H4 (cell line): ENCODE measurements around the gene ZNF281. TPM values are rescaled to one million over a fixed set of nuclear protein-coding genes. Genes with fewer than 3 reads are reported as not detected.
"Not testable (repeated sequence)": the region's sequence is repeated elsewhere in the genome, so short reads cannot be mapped to it uniquely, and the experiment has no call there.

Experiments used
- DNase-seq: peaks from one replicate; pipeline ENCODE4 v3.0.0-alpha.2; 2015; ENCODE audit warnings: low spot score
- total RNA-seq: library from RNA; depleted of rRNA; stranded (reverse); fragments of >200 nt; shearing (Covaris generic); gene quantifications from 2 replicates; pipeline ENCODE4 v1.2.3, GENCODE V29; 2014; rRNA removed

The ZNF281 gene
- total RNA-seq, 1 experiment from 2014 or later, result 14.4 TPM

DNA sequence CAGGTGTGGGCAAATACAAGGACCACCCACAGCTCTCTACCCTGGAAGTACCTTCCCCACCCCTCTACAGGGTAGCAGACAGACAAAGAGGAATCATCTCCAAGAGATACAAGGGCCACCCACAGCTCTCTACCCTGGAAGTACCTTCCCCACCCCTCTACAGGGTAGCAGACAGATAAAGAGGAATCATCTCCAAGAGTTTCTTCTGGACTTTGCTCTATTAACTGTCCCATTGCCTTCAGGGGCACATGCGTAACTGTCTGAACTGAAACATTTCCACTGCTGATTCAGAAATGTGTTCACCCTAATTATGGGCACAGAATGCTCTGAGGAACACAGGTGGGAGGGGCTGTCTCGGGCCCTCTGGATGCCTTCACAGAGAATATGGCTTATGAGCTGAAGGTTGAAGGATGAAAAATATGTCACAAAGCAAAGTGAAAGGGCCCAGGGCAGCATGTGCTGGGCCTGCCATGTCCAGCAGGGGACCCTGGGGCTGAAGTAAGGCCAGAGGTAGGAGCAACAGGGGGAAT lies 43.9 kb downstream of the ZNF281 start:
- no peak for DNase-seq

DNA sequence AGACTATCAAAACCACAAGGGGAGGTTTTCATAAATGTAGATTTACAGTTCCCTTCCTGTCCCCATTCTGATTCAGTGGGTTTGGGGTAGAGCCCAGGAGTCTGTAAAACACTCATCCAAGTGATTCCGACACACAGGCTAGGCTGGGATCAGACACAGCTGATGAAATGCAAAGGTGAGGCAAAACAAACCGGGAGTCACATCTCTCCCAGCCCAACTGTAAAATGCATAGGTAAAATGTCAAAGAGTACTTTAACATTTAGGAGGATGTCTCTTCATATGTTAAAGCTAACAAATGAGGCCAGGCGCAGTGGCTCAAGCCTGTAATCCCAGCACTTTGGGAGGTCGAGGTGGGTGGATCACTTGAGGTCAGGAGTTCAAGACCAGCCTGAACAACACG lies 45.0 kb downstream of the ZNF281 start:
- no peak for DNase-seq

DNA sequence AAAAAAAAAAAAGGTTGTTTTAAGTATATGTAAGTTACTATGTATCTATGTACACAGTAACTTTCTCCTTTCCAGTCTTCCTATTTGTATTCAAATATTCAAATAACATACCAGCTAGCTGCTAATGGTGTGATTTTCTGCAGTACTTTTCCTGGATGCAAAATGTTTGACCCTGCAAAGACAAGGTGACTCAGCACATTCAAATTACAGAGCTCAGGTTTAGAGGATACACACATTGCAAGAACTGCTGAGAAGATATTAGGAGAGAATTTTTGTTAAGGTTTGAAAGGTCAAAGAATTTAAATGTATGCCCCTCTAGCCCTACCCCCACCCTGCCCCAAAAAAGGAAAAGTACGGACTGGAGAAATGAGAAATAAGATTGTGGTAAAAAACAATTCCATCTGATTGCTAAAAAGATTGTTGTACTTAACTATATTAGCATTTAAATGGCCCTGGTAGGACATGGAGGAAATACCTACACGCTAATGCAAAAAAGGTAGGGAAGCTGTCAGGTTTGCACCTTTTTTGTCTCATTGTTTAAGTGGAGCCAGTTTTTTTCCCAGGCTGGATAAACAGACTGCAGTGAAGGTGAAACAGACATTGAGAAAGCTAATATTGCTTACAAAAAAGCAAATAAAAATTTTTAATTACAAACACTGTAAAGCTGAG lies 45.6 kb downstream of the ZNF281 start:
- DNase-seq, result peak; percentile 45

DNA sequence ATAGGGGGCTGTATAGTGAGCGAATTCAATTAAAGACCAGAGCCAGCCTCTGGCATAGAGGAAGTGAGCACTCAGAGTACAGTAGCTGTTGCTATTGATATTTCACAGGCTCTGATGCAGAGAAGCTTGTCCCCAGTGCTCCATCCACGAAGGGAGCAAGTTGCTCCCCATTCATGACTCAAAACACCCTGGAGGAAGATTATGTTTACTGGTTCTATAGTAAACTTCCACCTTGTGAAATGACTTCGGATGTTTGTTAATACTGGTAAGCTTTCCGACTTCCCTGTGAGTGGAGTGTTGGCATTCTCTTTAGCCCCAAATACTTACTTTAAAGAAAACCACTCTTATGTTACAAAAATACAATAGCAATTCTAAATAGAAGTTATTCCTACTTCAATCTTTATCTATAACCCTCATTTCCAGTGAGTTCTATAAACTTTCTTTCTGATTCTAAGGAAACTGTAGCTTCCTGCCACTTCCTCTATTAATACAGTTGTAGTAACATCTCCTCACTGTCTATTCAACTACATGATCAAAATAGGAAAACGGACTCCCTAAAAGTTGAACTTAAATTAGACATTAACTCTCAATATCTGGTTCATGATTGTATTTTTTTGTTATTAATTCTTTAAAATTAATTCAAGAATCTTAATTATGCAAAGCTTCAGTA lies 46.4 kb downstream of the ZNF281 start:
- DNase-seq, result no peak

DNA sequence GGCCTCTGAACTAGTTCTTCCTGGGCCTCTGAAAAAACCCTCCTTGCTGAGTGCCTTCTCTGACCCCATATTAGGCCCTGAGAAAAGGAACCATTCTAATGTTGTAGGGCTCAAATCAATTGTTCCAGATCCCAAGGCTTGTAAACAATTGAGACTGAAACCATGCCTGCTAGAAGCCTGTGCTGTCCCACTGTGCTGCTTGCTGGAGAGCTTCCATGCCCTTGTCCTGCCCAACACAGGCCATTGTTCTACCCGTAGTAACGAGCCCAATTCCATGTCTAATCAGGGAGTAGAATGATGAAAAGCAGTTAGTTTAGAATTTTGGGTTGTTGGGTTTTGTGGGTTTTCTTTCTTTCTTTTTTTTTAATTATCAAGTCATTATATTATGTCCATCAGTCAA lies 47.4 kb downstream of the ZNF281 start:
- no peak for DNase-seq

DNA sequence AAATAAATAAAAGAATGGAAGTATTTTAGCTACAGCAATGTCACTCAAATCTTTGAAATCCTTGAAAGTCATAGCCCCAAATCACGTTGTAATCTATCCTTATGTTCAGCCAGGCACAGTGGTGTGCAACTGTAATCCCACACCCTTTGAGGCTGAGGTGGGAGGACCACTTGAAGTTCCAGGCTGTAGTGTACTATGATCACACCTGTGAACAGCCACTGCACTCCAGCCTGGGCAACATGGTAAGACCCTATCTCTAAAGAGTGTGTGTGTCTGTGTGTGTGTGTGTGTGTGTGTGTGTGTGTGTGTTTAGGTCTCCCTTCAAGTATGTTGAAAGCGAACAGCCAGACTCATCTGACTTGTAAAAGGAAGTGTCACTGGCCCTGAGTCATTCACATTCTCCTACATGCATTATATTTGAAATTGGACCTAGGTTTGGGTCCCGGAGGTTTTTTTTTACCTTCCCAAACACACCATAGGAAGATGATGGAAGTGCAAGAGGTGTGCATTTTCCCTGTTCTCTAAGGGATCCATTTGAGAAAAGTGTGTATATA lies 50.1 kb downstream of the ZNF281 start:
- no peak for DNase-seq

- not testable (repeated sequence) for DNase-seq
These were observed 51.9 kb downstream of the ZNF281 start for GRCh38 chr1:200357925-200358324.

- no peak for DNase-seq
These were observed 54.0 kb downstream of the ZNF281 start for GRCh38 chr1:200355801-200356200.

Other genes starting within 250 kb of the ZNF281 start
- 10.4 and 13.5 TPM in 2 replicates for gene KIF14, start 210.7 kb upstream of the ZNF281 start, total RNA-seq